GM12892 (cell line): ENCODE results near the gene HNRNPUL1.
"Not testable (repeated sequence)": the region's sequence is repeated elsewhere in the genome, so short reads cannot be mapped to it uniquely, and the experiment has no call there.

Experiments
- POLR2A ChIP-seq: IDR thresholded peaks from 2 replicates; pipeline ENCODE4 v1.6.1; 2011; ENCODE audit warnings: low read depth, low read length, control low read depth
- POLR2AphosphoS5 ChIP-seq: IDR thresholded peaks from 2 replicates; pipeline ENCODE4 v1.6.1; 2011; ENCODE audit warnings: low read depth, low read length, control low read depth
- TAF1 ChIP-seq: IDR thresholded peaks from 2 replicates; pipeline ENCODE4 v1.6.1; 2011; ENCODE audit warnings: low read depth, mild to moderate bottlenecking, control low read depth, low read length, borderline replicate concordance

DNA sequence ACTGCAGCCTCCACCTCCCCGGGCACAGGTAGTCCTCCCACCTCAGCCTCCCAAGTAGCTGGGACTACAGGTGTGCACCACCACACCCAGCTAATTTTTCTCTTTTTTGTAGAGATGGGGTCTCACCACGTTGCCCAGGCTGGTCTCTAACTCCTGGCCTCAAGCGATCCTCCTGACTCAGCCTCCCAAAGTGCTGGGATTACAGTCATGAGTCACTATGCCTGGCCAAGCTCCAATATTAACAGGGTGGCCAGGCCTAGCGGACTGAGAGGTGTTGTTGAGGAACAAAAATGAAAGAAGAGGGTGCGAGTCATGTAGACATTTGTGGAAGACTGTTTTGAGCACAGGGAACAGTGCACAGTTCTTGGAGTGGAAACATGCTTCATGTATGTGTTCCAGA lies 34.8 kb upstream of the HNRNPUL1 start:
- TF ChIP-seq POLR2AphosphoS5, POLR2A, TAF1: not testable (repeated sequence)
